ENCODE data around the gene CH25H.
"Not testable (repeated sequence)": the region's sequence is repeated elsewhere in the genome, so short reads cannot be mapped to it uniquely, and the experiment has no call there.

CH25H gene, protein sequence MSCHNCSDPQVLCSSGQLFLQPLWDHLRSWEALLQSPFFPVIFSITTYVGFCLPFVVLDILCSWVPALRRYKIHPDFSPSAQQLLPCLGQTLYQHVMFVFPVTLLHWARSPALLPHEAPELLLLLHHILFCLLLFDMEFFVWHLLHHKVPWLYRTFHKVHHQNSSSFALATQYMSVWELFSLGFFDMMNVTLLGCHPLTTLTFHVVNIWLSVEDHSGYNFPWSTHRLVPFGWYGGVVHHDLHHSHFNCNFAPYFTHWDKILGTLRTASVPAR

GRCh38 chr10:89207181-89207800 is at the start of gene CH25H:
TSS of gene CH25H (minus strand) at chr10:89207317. CDS start at chr10:89207292, 25 bp downstream.
- no peak for DNase-seq (ENCODE audit: low read depth, low spot score)
- Histone ChIP-seq H3K4me1 (ENCODE audit: control insufficient read depth, insufficient read depth, low read length) (peaks cover 4% of the 10 kb centered on the region), H3K4me3 (ENCODE audit: low read length) (peak within 1 kb of the TSS; percentile 41; the same call in 1 of the 2 replicates), H3K27me3 (ENCODE audit: control insufficient read depth, insufficient read depth, low read length) (peaks cover 22% of the 10 kb centered on the region), H3K9me3 (ENCODE audit: control insufficient read depth, insufficient read depth, low read length) (no peaks in the 10 kb centered on the region), H3K36me3 (ENCODE audit: control insufficient read depth, insufficient read depth, low read length) (no peaks in the 10 kb centered on the region), H3K27ac (ENCODE audit: low read length) (no peak within 1 kb of the TSS)
- WGBS (ENCODE audit: insufficient coverage, insufficient read length): no CpG with 5 or more reads among the region's 28 CpGs

GRCh38 chr10:89256340-89256739 is 49.2 kb upstream of the CH25H start:
- H3K4me1 ChIP-seq (ENCODE audit: control insufficient read depth, insufficient read depth, low read length): no peaks in the 10 kb centered on the region
- no peak overlapping the region for H3K27ac ChIP-seq (ENCODE audit: low read length)
- H3K27me3 ChIP-seq (ENCODE audit: control insufficient read depth, insufficient read depth, low read length): no peaks in the 10 kb centered on the region
- no peak for DNase-seq (ENCODE audit: low read depth, low spot score)
- no CpG with 5 or more reads among the region's 3 CpGs for WGBS (ENCODE audit: insufficient coverage, insufficient read length)
- H3K9me3 ChIP-seq (ENCODE audit: control insufficient read depth, insufficient read depth, low read length): no peaks in the 10 kb centered on the region
- no peaks in the 10 kb centered on the region for H3K36me3 ChIP-seq (ENCODE audit: control insufficient read depth, insufficient read depth, low read length)
- H3K4me3 ChIP-seq (ENCODE audit: low read length): no peak overlapping the region

- no peaks in the 10 kb centered on the region for H3K4me1 ChIP-seq (ENCODE audit: control insufficient read depth, insufficient read depth, low read length)
- H3K9me3 ChIP-seq (ENCODE audit: control insufficient read depth, insufficient read depth, low read length): no peaks in the 10 kb centered on the region
- H3K27me3 ChIP-seq (ENCODE audit: control insufficient read depth, insufficient read depth, low read length): no peaks in the 10 kb centered on the region
- no peaks in the 10 kb centered on the region for H3K36me3 ChIP-seq (ENCODE audit: control insufficient read depth, insufficient read depth, low read length)
- H3K4me3 ChIP-seq (ENCODE audit: low read length): no peak overlapping the region
- no peak for DNase-seq (ENCODE audit: low read depth, low spot score)
- no peak overlapping the region for H3K27ac ChIP-seq (ENCODE audit: low read length)
These were observed 48.7 kb upstream of the CH25H start for GRCh38 chr10:89255793-89256192.

GRCh38 chr10:89255091-89255579 is 48.0 kb upstream of the CH25H start:
- H3K36me3 ChIP-seq (ENCODE audit: control insufficient read depth, insufficient read depth, low read length); H3K27ac ChIP-seq (ENCODE audit: low read length); H3K9me3 ChIP-seq (ENCODE audit: control insufficient read depth, insufficient read depth, low read length); DNase-seq (ENCODE audit: low read depth, low spot score); H3K27me3 ChIP-seq (ENCODE audit: control insufficient read depth, insufficient read depth, low read length); H3K4me1 ChIP-seq (ENCODE audit: control insufficient read depth, insufficient read depth, low read length); H3K4me3 ChIP-seq (ENCODE audit: low read length): not testable (repeated sequence)
- no CpG with 5 or more reads among the region's 2 CpGs for WGBS (ENCODE audit: insufficient coverage, insufficient read length)

DNA sequence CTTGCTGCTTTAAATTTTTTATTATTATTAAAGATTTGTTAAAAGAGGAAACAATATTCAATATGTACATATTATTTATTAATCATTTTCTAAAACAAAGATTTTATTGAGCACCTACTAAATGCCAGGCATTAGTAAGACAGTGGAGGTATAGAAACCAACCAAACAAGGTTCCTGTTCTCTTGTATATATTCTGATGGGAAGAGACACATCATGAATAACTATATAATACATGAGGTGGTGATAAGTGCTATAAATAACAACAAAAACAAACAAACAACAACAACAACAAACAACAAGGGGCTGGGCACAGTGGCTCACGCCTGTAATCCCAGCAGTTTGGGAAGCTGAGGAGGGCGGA is 45.1 kb upstream of the CH25H start:
- no peak overlapping the region for H3K4me3 ChIP-seq (ENCODE audit: low read length)

DNA sequence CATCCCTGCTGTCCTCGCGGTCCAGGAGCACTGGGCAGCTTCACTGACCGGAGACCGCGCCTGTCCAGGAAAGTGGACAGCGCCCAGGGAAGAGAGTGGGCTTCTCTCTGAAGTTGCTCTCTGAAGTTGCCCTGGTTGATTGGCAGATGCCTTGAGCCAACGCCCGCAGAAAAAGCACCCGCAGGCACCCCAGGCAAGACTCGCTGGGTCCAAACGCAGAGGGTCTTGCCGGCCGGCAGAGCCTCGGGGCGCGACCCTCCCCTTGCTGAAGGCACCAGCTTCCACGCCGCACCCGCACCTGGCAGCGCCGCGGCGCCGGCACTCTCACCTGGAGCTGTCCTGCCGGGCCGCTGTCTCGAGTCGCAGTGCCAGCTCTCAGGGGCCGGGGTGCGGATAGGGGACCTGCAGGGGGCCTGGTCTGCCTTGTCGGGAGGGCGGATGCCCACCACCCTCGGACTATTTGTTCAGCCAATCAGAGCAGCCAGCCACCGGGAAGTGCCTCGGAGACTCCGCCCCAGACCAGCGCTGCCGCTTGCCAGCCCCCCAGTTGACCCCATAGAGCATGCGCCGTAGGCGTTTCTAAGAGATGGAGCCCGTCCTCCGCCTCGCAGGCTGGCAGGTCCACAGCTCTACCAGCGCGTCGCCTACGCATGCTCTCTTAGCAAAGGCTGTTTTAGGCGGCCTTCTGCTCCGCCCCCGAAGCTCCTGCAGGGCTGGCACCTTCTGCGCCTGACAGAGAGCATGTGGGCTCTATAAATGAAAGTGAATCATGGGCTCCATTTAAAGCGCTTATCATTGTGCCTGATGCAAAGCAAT is 44.5 kb upstream of the CH25H start, which contains the start of gene LIPA:
Gene LIPA (minus strand): TSS at position 367 of the 816 bp plus-strand sequence. CDS start 4,127 bp downstream, outside the sequence.
- Histone ChIP-seq H3K4me1 (ENCODE audit: control insufficient read depth, insufficient read depth, low read length) (no peaks in the 10 kb centered on the region), H3K4me3 (ENCODE audit: low read length) (peak within 1 kb of the TSS; percentile 70), H3K27me3 (ENCODE audit: control insufficient read depth, insufficient read depth, low read length) (no peaks in the 10 kb centered on the region), H3K27ac (ENCODE audit: low read length) (no peak within 1 kb of the TSS), H3K36me3 (ENCODE audit: control insufficient read depth, insufficient read depth, low read length) (no peaks in the 10 kb centered on the region), H3K9me3 (ENCODE audit: control insufficient read depth, insufficient read depth, low read length) (no peaks in the 10 kb centered on the region)
- WGBS (ENCODE audit: insufficient coverage, insufficient read length): no CpG with 5 or more reads among the region's 53 CpGs
- peak; percentile 95 for DNase-seq (ENCODE audit: low read depth, low spot score)

More for the DNA sequence above, 45.1 kb upstream of the CH25H start:
- Histone ChIP-seq H3K4me1 (ENCODE audit: control insufficient read depth, insufficient read depth, low read length) (no peaks in the 10 kb centered on the region), H3K36me3 (ENCODE audit: control insufficient read depth, insufficient read depth, low read length) (no peaks in the 10 kb centered on the region), H3K27me3 (ENCODE audit: control insufficient read depth, insufficient read depth, low read length) (no peaks in the 10 kb centered on the region), H3K27ac (ENCODE audit: low read length) (no peak overlapping the region), H3K9me3 (ENCODE audit: control insufficient read depth, insufficient read depth, low read length) (no peaks in the 10 kb centered on the region)
- no CpG with 5 or more reads among the region's 2 CpGs for WGBS (ENCODE audit: insufficient coverage, insufficient read length)
- no peak for DNase-seq (ENCODE audit: low read depth, low spot score)

DNA sequence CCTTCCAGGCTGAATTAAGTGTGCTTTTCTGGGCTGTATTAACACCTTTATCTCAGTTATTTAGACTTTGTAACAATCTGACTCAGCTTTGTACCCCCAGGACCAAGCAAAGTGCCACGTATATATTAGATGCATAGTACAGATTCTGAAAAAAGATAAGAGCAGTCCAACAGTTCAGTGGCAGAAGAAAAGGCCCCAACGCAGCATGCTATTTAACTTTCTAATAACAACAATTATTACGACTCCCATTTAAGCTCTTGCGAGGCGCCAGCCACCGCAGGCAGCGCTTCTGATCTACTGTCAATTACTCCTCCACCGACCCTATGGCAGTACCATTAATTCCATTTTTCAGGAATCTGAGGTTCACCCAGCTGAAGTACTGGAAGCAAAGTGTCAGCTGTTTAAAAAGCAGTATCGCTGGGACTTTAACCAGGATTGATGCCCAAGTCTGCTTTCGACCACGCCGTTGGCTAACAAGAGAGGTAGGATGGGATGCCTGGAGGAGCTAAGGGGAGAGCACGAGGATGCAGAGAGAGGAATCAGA is 43.8 kb upstream of the CH25H start:
- Histone ChIP-seq H3K4me1 (ENCODE audit: control insufficient read depth, insufficient read depth, low read length) (no peaks in the 10 kb centered on the region), H3K4me3 (ENCODE audit: low read length) (peak overlapping the region; percentile 70; the same call in 1 of the 2 replicates), H3K36me3 (ENCODE audit: control insufficient read depth, insufficient read depth, low read length) (no peaks in the 10 kb centered on the region), H3K9me3 (ENCODE audit: control insufficient read depth, insufficient read depth, low read length) (no peaks in the 10 kb centered on the region), H3K27ac (ENCODE audit: low read length) (no peak overlapping the region), H3K27me3 (ENCODE audit: control insufficient read depth, insufficient read depth, low read length) (no peaks in the 10 kb centered on the region)
- no peak for DNase-seq (ENCODE audit: low read depth, low spot score)
- WGBS (ENCODE audit: insufficient coverage, insufficient read length): no CpG with 5 or more reads among the region's 13 CpGs

- DNase-seq (ENCODE audit: low read depth, low spot score): no peak
- Histone ChIP-seq H3K27ac (ENCODE audit: low read length) (no peak overlapping the region), H3K27me3 (ENCODE audit: control insufficient read depth, insufficient read depth, low read length) (no peaks in the 10 kb centered on the region), H3K9me3 (ENCODE audit: control insufficient read depth, insufficient read depth, low read length) (no peaks in the 10 kb centered on the region), H3K4me3 (ENCODE audit: low read length) (no peak overlapping the region), H3K36me3 (ENCODE audit: control insufficient read depth, insufficient read depth, low read length) (no peaks in the 10 kb centered on the region), H3K4me1 (ENCODE audit: control insufficient read depth, insufficient read depth, low read length) (no peaks in the 10 kb centered on the region)
- WGBS (ENCODE audit: insufficient coverage, insufficient read length): no CpG with 5 or more reads among the region's 3 CpGs
These were observed 41.9 kb upstream of the CH25H start for GRCh38 chr10:89248990-89249389.

GRCh38 chr10:89247623-89248022 is 40.5 kb upstream of the CH25H start:
- no CpG with 5 or more reads among the region's 2 CpGs for WGBS (ENCODE audit: insufficient coverage, insufficient read length)
- not testable (repeated sequence) for H3K9me3 ChIP-seq (ENCODE audit: control insufficient read depth, insufficient read depth, low read length); H3K27ac ChIP-seq (ENCODE audit: low read length)

GRCh38 chr10:89245802-89246201 is 38.7 kb upstream of the CH25H start:
- Histone ChIP-seq H3K4me1 (ENCODE audit: control insufficient read depth, insufficient read depth, low read length) (peaks cover 1% of the 10 kb centered on the region; the same call in 1 of the 2 replicates), H3K4me3 (ENCODE audit: low read length) (no peak overlapping the region), H3K27me3 (ENCODE audit: control insufficient read depth, insufficient read depth, low read length) (no peaks in the 10 kb centered on the region), H3K9me3 (ENCODE audit: control insufficient read depth, insufficient read depth, low read length) (no peaks in the 10 kb centered on the region), H3K27ac (ENCODE audit: low read length) (no peak overlapping the region), H3K36me3 (ENCODE audit: control insufficient read depth, insufficient read depth, low read length) (no peaks in the 10 kb centered on the region)
- no peak for DNase-seq (ENCODE audit: low read depth, low spot score)
- WGBS (ENCODE audit: insufficient coverage, insufficient read length): no CpG with 5 or more reads among the region's 4 CpGs

More at GRCh38 chr10:89247623-89248022, 40.5 kb upstream of the CH25H start:
- not testable (repeated sequence) for H3K36me3 ChIP-seq (ENCODE audit: control insufficient read depth, insufficient read depth, low read length); H3K27me3 ChIP-seq (ENCODE audit: control insufficient read depth, insufficient read depth, low read length); H3K4me3 ChIP-seq (ENCODE audit: low read length); H3K4me1 ChIP-seq (ENCODE audit: control insufficient read depth, insufficient read depth, low read length); DNase-seq (ENCODE audit: low read depth, low spot score)

Data from iPS DF 6.9 (cell line).